NCI-H345 treated with DMSO at 0.1 percent for 48 hours (cell line): Measurements from ENCODE around the gene AGAP1.

Experiments used
- DNase-seq: peaks from one replicate; lab custom pipeline; 2025; ENCODE audit not compliant: unreplicated experiment; lab: John Stamatoyannopoulos, UW

The AGAP1 gene

DNA sequence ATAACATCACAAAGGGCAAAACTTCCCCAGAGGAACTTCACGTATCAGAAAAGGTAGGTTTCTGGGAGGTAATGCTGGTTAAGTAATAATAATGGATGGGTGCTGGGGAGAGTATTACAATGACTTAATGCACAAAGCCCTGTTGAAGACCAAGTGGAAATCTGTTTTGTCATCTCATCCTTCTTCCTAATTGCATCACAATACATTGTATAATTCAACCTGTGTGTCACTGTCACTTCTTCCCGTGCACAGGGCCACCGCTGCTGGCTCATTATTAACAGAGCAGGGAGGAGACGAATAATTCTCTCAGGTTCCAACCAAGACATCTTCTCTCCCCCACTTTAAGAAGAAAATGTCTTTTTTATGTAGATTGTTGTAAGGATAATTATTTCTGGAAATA is 290.9 kb downstream of the AGAP1 start:
- no peak for DNase-seq

DNA sequence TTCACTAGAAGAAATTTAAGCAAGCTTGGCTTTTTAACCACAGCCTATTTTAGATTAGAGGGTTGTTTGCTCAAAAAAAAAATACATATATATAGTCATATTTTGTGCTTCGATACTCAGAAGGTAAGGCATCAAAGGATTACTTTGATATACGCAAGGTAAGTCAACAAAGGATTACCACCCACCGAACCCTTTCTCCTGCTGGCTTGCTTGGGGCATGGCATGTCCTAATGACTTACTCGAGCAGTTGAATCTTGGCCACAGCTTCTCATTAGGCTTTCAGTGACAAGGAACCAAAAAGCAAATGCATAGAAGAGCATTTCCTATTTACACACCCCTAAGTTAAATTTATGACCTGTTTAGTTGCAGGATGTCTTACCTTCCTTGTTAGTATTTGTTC is 295.7 kb downstream of the AGAP1 start:
- DNase-seq: no peak

DNA sequence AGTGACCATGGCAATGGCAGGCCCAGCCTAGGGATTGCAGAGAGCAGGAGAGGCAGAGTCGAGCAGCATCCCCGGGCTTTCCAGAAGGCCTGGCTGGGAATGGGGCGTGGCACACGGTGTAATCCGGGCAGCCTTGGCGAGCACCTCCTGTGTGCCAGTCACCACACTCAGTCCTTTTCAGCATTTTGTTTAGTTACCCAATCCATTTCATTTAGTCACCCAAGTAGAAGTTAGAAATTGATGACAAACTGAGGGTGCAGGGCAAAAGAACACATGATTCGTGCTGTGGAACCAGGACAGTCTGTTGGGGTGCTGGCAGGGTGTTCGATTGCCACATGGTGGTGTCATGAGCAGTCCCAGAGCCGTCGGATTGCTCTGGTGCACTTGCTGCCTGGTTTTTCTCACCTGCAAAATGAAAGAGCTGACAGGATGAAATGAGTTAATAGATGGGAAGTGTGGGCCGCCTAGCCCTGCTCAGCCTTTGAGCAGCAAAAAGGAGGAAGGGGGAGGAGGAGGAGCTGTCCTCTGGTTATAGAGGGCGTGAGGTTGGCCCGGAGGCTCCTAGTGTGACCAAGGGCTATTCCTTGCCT is 299.4 kb downstream of the AGAP1 start:
- no peak for DNase-seq

DNA sequence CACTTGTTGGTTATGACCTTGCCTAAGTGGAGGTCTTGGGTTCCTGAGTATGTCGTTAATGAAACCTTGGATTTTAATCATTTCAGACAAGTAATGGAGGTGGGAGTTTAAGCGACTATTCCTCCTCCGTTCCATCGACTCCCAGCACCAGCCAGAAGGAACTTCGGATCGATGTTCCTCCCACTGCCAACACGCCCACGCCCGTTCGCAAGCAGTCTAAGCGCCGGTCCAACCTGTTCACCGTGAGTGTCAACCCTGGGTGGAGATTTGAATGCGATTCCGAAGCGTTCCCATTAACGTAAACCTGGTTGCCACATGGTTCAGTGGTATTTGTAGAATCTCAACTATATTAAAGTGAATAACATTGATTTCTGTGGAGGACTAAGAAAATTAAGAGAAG is 305.4 kb downstream of the AGAP1 start:
- no peak for DNase-seq

DNA sequence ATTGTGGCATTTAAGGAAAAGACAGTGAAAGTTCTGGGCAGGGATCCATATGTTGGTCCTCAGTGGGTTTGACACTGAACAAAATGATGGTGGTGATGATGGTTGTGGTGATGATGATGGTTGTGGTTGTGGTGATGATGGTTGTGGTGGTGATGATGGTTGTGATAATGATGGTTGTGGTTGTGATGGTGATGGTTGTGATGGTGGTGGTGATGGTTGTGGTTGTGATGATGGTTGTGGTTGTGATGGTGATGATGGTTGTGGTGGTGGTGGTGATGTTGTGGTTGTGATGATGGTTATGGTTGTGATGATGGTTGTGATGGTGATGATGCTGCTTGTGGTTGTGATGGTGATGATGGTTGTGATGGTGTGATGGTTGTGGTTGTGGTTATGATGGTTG is 308.7 kb downstream of the AGAP1 start:
- DNase-seq: no peak

DNA sequence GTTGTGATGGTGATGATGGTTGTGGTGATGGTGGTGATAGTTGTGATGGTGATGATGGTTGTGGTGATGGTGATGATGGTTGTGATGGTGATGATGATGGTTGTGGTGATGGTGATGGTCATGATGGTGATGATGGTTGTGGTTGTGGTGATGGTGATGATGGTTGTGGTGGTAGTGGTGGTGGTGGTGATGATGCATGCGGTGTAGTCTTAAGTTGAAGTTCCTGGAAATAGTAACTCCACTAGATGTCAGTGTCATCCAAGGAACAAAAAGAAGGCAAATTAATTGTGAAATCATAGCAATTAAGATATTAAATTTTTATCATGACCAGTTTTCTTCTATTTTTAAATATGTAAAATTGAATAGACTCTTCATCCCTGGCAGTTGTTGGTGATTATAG is 309.2 kb downstream of the AGAP1 start:
- no peak for DNase-seq

DNA sequence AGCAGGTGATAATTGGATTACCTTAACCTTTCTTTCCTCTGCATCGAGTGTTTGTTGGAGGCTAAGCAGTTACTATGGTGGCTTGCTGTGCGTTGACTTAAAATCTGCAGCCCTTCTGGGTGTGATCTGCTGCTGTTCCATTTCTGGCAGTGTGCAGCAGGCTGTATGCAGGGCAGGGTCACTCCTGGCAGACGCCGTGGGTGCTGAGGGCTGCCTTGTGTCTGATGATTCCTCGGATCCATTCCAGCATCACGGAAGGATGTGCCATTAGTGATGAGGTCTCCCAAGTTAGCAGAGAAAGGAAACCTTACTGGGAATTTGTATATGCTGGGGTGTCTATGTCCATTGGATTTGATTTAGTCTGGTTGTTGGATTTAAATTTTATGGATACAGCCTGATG is 310.8 kb downstream of the AGAP1 start:
- DNase-seq: no peak

DNA sequence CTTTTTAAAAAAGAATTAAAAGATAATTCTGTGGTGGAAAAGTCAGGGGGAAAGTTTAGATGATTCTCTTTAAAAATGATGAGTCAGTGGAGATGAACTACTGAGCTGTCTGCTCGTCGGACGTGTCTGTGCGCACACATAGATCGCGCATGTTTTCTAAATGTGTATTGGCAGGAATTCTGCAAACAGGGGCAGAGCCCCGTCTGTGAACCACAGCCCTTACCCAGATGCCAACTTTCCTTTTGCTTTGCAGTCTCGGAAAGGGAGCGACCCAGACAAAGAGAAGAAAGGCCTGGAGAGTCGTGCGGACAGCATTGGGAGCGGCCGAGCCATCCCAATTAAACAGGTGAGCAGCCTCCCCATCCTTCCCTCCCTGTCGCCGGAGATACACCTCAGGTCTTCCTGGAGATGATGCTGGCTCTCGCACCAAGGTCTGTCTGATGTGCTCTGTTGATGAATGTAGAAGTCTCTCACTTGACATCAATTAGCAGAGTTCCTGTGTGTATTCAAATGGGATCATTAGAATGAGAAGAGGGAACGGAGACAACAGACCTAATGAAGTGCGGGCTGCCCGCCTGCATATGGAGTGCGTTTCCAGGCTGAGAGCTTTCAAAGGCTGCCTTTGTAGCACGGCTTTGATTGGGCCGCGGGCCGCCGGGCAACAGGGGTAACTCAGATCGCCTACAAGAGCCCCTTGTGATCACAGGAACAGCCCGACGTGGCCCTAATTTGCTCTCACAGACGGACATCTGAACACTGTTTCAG is 313.3 kb downstream of the AGAP1 start:
- no peak for DNase-seq

DNA sequence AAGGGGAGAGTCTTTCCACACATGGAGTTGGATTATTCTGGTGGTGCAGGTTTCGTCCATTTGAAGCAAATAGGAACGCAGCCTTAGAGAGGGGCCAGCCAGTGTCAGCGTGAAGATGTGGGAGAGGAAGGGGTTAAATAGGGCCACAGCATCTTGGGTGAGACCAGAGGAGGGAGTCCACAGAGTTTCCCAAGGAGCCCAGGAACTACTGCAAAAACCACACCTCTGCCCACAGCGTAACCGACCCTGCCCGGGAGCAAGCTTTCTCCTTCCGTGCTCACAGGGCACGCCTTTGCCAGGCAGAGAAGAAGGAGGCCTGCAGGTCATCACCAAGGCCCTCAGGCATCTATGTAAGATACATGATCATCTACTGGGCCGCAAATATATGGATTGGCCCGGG is 314.5 kb downstream of the AGAP1 start:
- no peak for DNase-seq

DNA sequence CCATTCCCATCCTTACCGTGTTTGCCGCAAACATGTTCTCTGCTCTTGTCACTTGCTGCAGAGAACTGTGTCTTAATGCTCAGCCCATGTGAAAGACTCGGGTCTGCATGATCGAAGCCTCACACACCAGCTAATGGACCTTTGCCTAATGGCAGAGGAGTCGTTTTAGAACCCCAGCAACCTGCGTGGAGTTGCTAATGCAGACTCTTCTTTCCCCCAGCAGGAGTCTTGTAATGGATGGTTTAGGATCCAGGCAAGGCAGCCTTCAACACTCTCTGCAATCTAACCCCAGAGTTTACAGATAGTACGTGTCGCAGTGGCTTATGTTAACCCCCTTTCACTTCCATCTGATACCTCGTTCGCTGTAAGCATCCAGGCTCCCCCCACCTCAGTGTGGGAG is 316.4 kb downstream of the AGAP1 start:
- DNase-seq: no peak

DNA sequence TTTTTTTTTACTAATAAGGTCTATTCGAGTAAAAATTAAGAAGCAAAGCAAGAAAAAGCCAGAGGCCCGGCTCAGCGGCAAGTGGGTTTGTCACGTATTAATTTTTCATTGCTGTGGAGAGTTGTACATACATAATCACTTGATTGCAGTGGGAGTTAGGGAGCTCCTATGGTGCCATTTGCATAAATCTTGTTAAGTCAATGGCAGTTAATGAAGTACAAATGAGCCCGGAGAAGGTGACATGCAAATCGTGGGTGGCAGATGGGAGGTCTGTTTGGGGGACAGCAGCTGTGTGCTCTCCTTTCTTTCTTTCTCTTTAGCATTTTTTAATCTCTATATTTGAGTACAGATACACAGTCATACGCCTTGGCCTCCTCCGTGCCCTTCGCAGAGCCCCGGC is 317.0 kb downstream of the AGAP1 start:
- DNase-seq: no peak

DNA sequence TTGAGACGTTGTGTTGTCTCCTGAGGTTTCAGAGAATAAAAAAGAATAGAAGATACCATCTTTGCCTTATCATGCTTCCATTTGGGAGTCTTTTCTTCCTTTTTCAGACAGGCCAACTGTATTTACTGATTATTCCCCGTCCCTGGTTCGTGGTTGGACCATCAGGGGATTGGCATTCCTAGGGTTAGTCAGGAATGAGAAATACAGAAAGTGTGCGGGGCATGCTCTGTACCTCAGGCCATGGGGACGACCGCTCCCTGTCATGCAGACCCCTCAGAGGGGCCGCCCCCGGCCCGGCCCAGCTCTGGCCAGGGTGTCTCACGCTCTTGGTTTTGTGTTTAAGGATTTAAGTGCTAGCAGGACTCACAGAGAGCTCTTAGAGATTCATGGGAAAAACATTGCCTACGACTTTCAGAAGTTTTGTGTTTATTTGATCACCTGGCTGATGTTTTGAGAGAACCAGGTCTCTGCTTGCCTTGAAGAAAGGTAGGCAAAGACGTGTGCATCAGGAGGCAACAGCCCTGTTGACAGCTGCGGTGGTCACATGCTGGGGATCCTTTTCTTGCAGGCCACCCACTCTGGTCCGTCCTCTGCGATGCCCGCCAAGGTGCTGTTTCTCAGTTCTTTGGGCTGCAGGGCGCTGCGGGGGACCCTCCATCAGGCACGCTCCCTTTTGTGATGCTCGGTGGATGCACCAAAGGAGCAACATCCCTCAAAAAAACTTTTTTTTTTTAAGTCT is 317.8 kb downstream of the AGAP1 start:
- no peak for DNase-seq

DNA sequence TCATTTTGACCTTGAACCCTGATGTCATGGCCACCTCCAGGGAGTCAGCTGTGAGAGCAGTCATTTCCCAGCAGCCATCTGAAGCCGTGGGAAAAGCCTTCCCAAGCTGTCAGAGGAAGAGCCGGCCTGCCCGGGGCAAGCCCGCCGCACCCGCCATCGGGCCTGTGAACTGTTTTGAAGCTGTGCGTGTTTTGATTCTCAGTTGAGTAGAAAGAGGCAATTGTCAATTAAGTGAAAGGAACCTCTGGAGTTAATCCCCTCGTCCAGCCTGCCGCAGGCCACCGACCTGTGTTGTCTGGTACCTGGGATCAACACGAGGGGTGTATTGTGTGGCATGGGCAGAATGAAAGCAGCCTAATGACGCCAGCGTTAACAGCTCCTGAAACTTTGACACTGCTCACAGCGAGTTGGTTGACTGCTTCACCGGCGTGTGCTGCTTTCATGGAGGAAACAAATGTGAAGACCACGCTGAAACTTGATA is 318.4 kb downstream of the AGAP1 start:
- no peak for DNase-seq

DNA sequence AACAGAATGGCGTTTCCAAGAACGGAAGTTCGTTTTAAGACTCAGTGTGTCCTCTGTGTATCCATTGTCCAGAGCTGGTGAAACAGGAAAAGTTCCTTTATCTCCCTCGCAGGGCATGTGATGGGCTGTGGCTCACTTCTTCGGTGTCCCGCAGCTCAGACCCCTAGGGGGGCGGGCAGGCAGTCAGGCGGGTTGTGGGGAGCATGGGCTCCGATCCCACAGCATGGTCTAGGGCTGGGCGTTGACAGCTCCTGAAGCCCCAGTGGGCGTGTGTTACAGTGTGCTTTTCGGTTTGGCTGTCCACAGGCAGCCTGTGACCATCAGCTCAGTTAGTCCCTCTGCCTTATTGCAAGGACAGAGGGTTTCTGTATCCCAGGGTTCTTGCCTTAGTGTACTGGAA is 319.6 kb downstream of the AGAP1 start:
- no peak for DNase-seq

DNA sequence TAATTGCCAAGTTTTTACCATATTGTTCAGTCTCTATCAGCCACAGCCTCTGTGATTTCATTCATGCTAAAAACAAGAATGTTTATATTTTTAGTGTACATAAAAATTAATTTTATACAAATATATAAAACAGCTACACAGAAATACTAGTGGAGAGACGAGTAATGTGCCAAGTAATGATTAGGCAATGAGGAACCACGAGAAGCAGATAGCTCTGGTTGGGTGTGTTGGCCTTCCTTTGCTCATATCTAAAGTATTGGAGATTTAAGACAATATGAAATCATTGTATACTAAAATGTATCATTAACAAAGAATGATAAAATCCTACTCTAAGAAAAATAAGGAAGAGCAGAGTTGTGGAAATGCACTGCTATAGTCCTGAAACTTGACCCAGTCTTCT is 326.7 kb downstream of the AGAP1 start:
- DNase-seq: no peak

DNA sequence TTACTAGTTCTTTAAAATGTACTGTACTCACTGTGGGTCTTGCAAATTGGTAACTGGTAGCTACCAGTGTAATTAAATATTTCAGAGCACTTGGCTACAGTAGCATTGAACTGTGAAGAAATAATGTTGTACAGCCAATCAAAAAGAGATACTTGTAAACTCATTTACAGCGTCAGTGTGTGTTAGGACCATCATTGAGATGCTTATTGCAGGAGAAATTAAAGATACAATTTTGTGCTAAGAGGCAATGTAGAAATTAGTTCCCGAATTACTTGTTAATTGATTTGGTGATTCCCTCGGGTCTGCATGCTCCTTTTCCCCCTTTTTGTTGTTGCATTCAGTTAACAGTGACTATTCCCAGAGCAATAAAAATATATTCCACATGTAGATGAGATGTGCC is 330.5 kb downstream of the AGAP1 start:
- DNase-seq: no peak

DNA sequence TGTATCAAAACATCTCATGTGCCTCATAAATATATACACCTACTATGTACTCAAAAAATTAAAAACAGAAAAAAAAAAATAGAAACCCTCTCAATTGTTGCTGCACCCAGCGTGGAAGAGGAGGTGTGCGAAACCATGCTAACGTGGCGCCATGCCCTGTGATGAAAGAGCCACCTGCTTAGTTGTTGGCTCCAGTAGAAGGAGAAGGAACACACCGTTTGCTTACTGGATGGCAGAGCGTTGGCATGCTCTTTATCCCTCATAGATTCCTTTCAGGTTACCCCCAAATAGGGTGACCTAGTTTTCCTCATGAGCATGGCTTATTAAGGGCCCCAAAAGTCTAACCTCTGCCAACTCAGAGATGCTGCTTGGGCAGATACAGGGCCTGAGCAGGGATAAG is 332.1 kb downstream of the AGAP1 start:
- no peak for DNase-seq

DNA sequence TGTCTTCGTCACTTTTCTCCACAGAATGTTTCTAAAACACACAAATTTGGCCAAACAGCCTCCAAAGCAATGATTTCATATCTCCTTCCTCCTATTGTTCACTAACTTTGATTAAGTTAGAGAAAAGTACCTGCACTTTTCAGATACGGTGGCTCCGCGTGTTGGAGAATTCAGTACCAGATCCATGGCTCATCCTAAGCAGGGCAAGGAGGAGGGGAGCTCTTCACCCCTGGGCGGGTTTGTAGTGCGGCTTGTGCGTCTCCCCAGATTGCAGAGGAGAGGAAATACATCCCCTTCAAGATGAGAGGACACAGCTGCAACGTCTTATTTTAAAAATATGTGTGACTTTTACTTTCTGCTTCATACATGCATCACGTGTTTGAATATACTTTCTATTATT is 333.0 kb downstream of the AGAP1 start:
- DNase-seq: no peak

DNA sequence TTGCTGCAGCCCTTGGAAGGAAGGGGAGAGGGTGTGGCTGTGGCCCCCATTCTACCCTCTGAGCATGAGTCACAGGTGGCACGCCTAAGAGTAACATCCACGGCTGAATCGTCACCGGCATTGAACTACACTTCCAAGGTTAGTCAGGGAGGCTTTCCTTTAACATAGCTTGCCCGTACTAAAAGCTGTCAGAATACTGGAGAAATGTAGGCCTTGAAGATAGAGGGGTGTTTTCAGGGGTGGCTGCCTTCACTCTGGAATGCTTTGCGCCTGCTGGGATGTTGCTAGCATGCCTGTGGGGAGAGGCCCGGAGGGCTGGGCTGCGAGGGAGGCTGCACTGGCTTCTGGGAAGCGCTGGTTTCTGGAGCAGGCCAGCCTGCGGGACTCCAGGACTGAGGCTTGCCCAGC is 333.7 kb downstream of the AGAP1 start:
- DNase-seq: no peak

DNA sequence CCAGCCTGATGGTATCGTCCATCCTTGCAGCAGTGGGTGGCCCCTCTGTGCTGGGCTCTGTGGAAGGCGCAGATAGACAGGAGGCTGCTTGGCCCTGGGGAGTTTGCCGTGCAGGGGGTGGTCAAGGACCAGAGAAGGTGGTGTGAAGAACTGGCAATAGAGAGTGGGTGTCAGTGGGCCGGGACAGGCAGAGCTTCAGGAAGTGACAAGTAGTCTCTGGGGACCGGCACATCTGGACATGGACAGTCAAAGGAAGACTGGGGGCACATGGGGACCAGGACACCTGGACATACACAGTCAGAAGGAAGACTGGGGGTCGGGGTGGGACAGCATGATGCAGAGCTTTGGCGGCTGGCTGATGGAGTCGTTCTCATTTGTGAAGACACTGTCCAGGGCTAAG is 335.9 kb downstream of the AGAP1 start:
- DNase-seq: no peak

DNA sequence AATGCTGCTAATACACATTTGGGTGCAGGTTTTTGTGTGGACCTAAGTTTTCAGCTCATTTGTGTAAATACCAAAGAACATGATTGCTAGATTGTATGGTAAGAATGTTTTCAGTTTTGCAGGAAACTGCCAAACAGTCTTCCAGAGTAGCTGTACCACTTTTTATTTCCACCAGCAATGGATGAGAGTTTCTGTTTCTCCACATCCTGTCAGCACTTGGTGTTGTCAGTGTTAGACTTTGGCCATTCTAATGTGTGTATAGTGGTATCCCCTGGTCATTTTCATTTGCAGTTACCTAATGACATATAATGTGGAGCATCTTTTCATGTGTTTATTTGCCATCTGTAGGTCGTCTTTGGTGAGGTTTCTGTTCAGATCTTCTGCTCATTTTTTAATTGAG is 337.9 kb downstream of the AGAP1 start:
- no peak for DNase-seq

DNA sequence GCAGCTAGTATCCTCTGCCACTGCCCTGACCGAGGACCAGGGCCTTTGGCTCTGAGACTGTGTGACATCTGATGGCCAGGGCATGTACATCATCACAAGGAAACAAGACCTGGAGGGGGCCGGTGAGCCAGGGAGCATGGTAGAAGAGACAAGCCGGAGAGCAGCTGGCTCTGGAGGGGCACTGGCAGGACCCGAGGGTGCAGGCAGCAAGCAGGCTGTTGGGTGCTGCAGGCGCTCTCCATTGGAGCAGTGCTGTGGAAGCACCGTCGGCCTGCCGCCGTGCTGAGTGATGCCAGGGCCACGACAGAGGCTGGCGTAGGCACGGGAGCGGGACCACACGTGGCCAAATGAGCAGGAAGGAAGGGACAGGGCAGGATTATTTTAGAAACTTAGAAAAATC is 339.1 kb downstream of the AGAP1 start:
- no peak for DNase-seq
